ENCODE measurements around the gene ERAP2. TPM values are rescaled to one million over a fixed set of nuclear protein-coding genes. Genes with fewer than 3 reads are reported as not detected.

Gene ERAP2
- total and polyA plus RNA-seq, 2 experiments from 2014 or later, result 1.1 to 1.8 TPM

DNA sequence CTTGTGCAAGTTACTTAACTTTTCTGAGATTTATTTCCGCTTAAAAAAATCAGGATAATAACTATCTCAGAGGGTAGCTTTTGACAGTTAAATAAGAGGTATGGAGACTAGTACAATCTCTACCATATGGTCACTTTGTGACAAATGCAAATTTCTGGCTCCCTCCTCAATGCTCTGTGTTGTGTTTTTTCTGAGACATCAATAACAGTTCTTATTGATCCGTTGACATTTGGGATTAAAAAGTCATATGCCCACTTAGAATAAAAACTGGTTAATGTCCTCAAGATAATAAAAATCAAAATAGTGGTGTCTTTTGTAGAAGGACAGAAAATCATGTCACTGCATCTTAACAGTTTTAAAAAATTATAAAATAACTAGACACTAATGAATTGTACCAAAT is 34.8 kb downstream of the ERAP2 start:
- H3K9me2 ChIP-seq (ENCODE audit: insufficient read depth), result no peaks in the 10 kb centered on the region
- no peaks in the 10 kb centered on the region for H3K9me3 ChIP-seq (ENCODE audit: low read depth)
- H3K36me3 ChIP-seq (ENCODE audit: low read depth), result no peaks in the 10 kb centered on the region
- in situ Hi-C loops (cut with MboI), result no loop called here
- 96 to 98% methylated on average over 2 of the region's 2 CpGs for WGBS, 2 experiments (ENCODE audit: low coverage in 1 of 2, low lambda C conversion rate in 2 of 2, missing lambda C conversion rate in 2 of 2)
- H2AFZ ChIP-seq, result no peak overlapping the region
- H4K20me1 ChIP-seq (ENCODE audit: insufficient read depth), result no peaks in the 10 kb centered on the region
- no peaks in the 10 kb centered on the region for H3F3A ChIP-seq (ENCODE audit: insufficient read depth)
- no peak overlapping the region for H3K9ac ChIP-seq
- no peak overlapping the region for H3K4me3 ChIP-seq
- H3K27ac ChIP-seq, result no peak overlapping the region
- no peak for DNase-seq
- H3K4me2 ChIP-seq (ENCODE audit: unreplicated experiment), result no peak overlapping the region
- H3K79me2 ChIP-seq (ENCODE audit: insufficient read depth), result no peaks in the 10 kb centered on the region
- H3K27me3 ChIP-seq (replicated peaks; ENCODE audit: insufficient read depth), result no peaks in the 10 kb centered on the region
- TF ChIP-seq EZH2 (IDR thresholded peaks at IDR 0.05; ENCODE audit: insufficient read depth, poor library complexity, severe bottlenecking) (no peak), EZH2phosphoT487 (IDR thresholded peaks at IDR 0.05; ENCODE audit: insufficient read depth, low read depth) (no peak)
- no peaks in the 10 kb centered on the region for H3K4me1 ChIP-seq (ENCODE audit: insufficient read depth)

DNA sequence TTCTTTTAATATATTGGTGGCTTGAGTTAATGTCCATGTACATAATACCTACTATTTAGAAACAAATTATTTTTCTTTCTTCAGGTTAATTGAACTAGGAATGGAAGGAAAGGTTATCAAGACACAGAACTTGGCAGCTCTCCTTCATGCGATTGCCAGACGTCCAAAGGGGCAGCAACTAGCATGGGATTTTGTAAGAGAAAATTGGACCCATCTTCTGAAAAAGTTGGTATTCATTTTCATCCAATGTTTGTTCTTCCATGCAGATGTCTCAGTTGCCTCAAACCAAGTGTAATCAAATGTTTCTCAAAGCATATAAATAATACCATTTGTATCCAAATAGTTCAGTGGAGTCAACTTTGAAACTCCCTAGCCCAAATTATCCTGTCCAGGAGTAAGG is 36.9 kb downstream of the ERAP2 start:
- no peak overlapping the region for H2AFZ ChIP-seq
- in situ Hi-C loops (cut with MboI), result no loop called here
- H3K79me2 ChIP-seq (ENCODE audit: insufficient read depth), result no peaks in the 10 kb centered on the region
- H4K20me1 ChIP-seq (ENCODE audit: insufficient read depth), result no peaks in the 10 kb centered on the region
- no peak overlapping the region for H3K4me3 ChIP-seq
- no peak for DNase-seq
- H3K27ac ChIP-seq, result no peak overlapping the region
- H3K36me3 ChIP-seq (ENCODE audit: low read depth), result no peaks in the 10 kb centered on the region
- TF ChIP-seq EZH2 (IDR thresholded peaks at IDR 0.05; ENCODE audit: insufficient read depth, poor library complexity, severe bottlenecking) (no peak), EZH2phosphoT487 (IDR thresholded peaks at IDR 0.05; ENCODE audit: insufficient read depth, low read depth) (no peak)
- H3F3A ChIP-seq (ENCODE audit: insufficient read depth), result no peaks in the 10 kb centered on the region
- H3K9me3 ChIP-seq (ENCODE audit: low read depth), result no peaks in the 10 kb centered on the region
- 93 to 97% methylated on average over 2 of the region's 2 CpGs for WGBS, 2 experiments (ENCODE audit: low coverage in 1 of 2, low lambda C conversion rate in 2 of 2, missing lambda C conversion rate in 2 of 2)
- no peaks in the 10 kb centered on the region for H3K9me2 ChIP-seq (ENCODE audit: insufficient read depth)
- no peak overlapping the region for H3K4me2 ChIP-seq (ENCODE audit: unreplicated experiment)
- no peaks in the 10 kb centered on the region for H3K27me3 ChIP-seq (replicated peaks; ENCODE audit: insufficient read depth)
- H3K4me1 ChIP-seq (ENCODE audit: insufficient read depth), result no peaks in the 10 kb centered on the region
- no peak overlapping the region for H3K9ac ChIP-seq

- WGBS, 2 experiments (ENCODE audit: low coverage in 1 of 2, low lambda C conversion rate in 2 of 2, missing lambda C conversion rate in 2 of 2), result 86 to 89% methylated on average over 4 of the region's 4 CpGs
Measured at GRCh38 chr5:96919754-96920197, 43.5 kb downstream of the ERAP2 start.

GRCh38 chr5:96920744-96921355 is 44.5 kb downstream of the ERAP2 start:
- no peaks in the 10 kb centered on the region for H3K9me2 ChIP-seq (ENCODE audit: insufficient read depth)
- H3K36me3 ChIP-seq (ENCODE audit: low read depth), result no peaks in the 10 kb centered on the region
- 0 out of 2 replicates have a peak overlapping the region, but pooled peaks have one; percentile 3 for H3K9ac ChIP-seq
- H4K20me1 ChIP-seq (ENCODE audit: insufficient read depth), result no peaks in the 10 kb centered on the region
- in situ Hi-C loops (cut with MboI), result no loop called here
- 0 out of 2 replicates have a peak, but pooled peaks cover 8% of the 10 kb centered on the region for H3K4me1 ChIP-seq (ENCODE audit: insufficient read depth)
- DNase-seq, result no peak
- H3K27me3 ChIP-seq (replicated peaks; ENCODE audit: insufficient read depth), result no peaks in the 10 kb centered on the region
- WGBS, 2 experiments (ENCODE audit: low coverage in 1 of 2, low lambda C conversion rate in 2 of 2, missing lambda C conversion rate in 2 of 2), result 66 to 73% methylated on average over 3 of the region's 3 CpGs
- H3K4me2 ChIP-seq (ENCODE audit: unreplicated experiment), result no peak overlapping the region
- no peak overlapping the region for H2AFZ ChIP-seq
- H3K9me3 ChIP-seq (ENCODE audit: low read depth), result no peaks in the 10 kb centered on the region
- TF ChIP-seq EZH2phosphoT487 (IDR thresholded peaks at IDR 0.05; ENCODE audit: insufficient read depth, low read depth) (no peak), EZH2 (IDR thresholded peaks at IDR 0.05; ENCODE audit: insufficient read depth, poor library complexity, severe bottlenecking) (no peak)
- H3K79me2 ChIP-seq (ENCODE audit: insufficient read depth), result no peaks in the 10 kb centered on the region
- H3K27ac ChIP-seq, result no peak overlapping the region
- H3K4me3 ChIP-seq, result no peak overlapping the region
- H3F3A ChIP-seq (ENCODE audit: insufficient read depth), result no peaks in the 10 kb centered on the region

More at GRCh38 chr5:96919754-96920197, 43.5 kb downstream of the ERAP2 start:
- H3K4me3 ChIP-seq, result no peak overlapping the region
- no peak for DNase-seq
- H3K9me3 ChIP-seq (ENCODE audit: low read depth), result no peaks in the 10 kb centered on the region
- H3K27me3 ChIP-seq (replicated peaks; ENCODE audit: insufficient read depth), result no peaks in the 10 kb centered on the region
- H3K9ac ChIP-seq, result no peak overlapping the region
- H3K4me2 ChIP-seq (ENCODE audit: unreplicated experiment), result no peak overlapping the region
- in situ Hi-C loops (cut with MboI), result no loop called here
- no peaks in the 10 kb centered on the region for H3K36me3 ChIP-seq (ENCODE audit: low read depth)
- no peak overlapping the region for H3K27ac ChIP-seq
- no peak overlapping the region for H2AFZ ChIP-seq
- H3K79me2 ChIP-seq (ENCODE audit: insufficient read depth), result no peaks in the 10 kb centered on the region
- no peaks in the 10 kb centered on the region for H3K9me2 ChIP-seq (ENCODE audit: insufficient read depth)
- H4K20me1 ChIP-seq (ENCODE audit: insufficient read depth), result no peaks in the 10 kb centered on the region
- TF ChIP-seq EZH2phosphoT487 (IDR thresholded peaks at IDR 0.05; ENCODE audit: insufficient read depth, low read depth), result no peak
- TF ChIP-seq EZH2 (IDR thresholded peaks at IDR 0.05; ENCODE audit: insufficient read depth, poor library complexity, severe bottlenecking), result no peak
- H3K4me1 ChIP-seq (ENCODE audit: insufficient read depth), result 0 out of 2 replicates have a peak, but pooled peaks cover 8% of the 10 kb centered on the region
- no peaks in the 10 kb centered on the region for H3F3A ChIP-seq (ENCODE audit: insufficient read depth)

Measured in GM23248 (cell line).